HG03575 (cell line): Measurements from ENCODE around the gene ETV3.

Experiments
- ATAC-seq: cut with Tn5 transposase; IDR thresholded peaks from one replicate; pipeline ENCODE4 v1.9.1; 2021; ENCODE audit not compliant: unreplicated experiment, insufficient number of reproducible peaks, low FRiP score; ENCODE audit errors: extremely low read depth

The ETV3 gene

GRCh38 chr1:157116737-157117103 is 21.5 kb downstream of the ETV3 start:
- no peak for ATAC-seq

- ATAC-seq: no peak
These were observed 22.1 kb downstream of the ETV3 start for GRCh38 chr1:157115851-157116736.

- ATAC-seq: no peak
These were observed 22.8 kb downstream of the ETV3 start for GRCh38 chr1:157115429-157115838.

- ATAC-seq: no peak
These were observed 23.7 kb downstream of the ETV3 start for GRCh38 chr1:157114183-157115121.

DNA sequence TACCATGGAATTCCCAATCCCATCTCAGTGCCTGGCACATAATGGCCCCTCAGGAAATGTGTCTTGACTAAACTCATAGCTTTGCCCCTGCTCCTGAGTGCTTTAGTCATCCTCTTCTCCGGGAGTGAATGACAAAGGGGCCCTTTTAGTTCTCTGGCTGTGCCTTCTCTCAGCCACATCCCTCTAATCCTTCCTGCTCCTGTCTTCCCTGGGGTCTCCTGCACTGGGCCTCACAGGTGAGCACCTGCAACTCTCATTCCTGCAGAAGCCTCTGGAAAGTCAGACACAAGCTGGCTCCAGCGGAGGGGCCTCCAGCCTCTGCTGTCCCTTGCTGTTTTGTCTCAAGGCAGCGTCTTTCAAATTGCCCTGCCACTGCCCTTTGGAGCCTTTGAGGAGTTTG is 24.6 kb downstream of the ETV3 start:
- no peak for ATAC-seq

GRCh38 chr1:157113106-157113505 is 25.1 kb downstream of the ETV3 start:
- ATAC-seq: no peak

GRCh38 chr1:157112186-157112867 is 25.9 kb downstream of the ETV3 start:
- no peak for ATAC-seq

- ATAC-seq: no peak
These were observed 26.6 kb downstream of the ETV3 start for GRCh38 chr1:157111396-157112165.

- ATAC-seq: no peak
These were observed 27.5 kb downstream of the ETV3 start for GRCh38 chr1:157110686-157111085.

- no peak for ATAC-seq
These were observed 28.2 kb downstream of the ETV3 start for GRCh38 chr1:157110003-157110402.

DNA sequence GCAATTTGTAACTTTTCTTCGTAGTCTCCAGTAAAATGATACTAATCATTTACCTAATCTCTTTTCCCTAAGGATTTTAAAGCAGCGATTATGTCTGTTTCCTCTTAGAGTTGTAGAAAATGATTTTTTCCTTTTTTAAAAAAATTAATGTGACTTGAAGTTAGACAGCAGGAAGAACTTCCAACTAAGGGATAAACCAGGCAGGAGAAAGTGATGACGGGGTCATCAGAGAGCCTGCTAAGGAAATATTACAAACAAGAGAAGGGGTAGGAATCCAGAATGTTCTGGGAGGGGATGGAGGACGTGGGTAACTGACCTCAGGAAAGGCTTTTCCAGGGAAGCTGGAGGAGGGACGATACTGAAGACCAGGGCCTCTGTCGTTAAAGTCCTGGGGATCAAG is 29.7 kb downstream of the ETV3 start:
- no peak for ATAC-seq

GRCh38 chr1:157107702-157108101 is 30.5 kb downstream of the ETV3 start:
- no peak for ATAC-seq

DNA sequence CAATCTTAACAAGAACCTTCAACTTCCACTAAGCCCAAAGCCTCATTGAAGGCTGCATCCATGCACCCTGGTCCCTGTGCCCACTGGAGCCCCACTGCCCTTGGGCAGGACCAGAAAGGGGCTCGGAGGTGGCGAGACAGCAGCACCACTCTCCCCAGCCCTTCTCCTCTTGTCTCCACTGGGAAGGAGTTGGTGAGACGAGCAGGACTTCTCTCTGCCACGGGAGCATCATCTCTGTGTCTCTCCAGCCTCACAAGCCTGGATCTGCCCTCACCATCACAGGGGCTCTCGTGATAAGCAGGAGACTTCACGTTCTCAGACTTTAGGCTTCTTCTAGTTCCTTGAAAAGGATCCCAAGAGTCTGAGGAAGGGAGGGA is 31.4 kb downstream of the ETV3 start:
- ATAC-seq: no peak

GRCh38 chr1:157105988-157106812 is 32.0 kb downstream of the ETV3 start:
- peak; percentile 61 for ATAC-seq

GRCh38 chr1:157105298-157105987 is 32.8 kb downstream of the ETV3 start:
- ATAC-seq: no peak

- no peak for ATAC-seq
These were observed 33.4 kb downstream of the ETV3 start for GRCh38 chr1:157104598-157105293.

DNA sequence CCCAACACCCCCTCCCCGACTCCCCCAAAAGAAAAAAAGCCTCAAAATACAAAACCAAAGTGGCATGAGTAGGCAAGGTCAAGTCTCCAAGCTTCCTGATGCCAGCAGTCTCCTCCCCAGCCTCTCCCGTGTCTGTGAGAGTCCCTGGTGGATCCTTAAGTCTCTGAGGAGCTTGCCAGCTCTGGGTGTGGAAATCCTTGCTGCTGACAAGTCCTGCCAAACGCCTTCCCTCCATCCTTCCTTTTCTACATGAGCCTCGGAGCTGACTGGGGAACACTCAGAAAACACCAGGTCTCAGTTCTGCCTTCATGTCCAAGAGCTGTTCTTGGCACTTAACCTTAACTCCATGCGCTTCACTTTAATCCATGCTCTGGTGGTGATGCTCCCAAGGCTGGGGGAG is 34.9 kb downstream of the ETV3 start:
- no peak for ATAC-seq
